COLO668 (cell line): Measurements from ENCODE around the gene PRM3.
A peak's percentile ranks its signal among the peaks of the same experiment; 100 is the strongest.

ENCODE experiments used
- DNase-seq: peaks from one replicate; lab custom pipeline; 2025; ENCODE audit not compliant: unreplicated experiment; lab: John Stamatoyannopoulos, UW

PRM3 gene

GRCh38 chr16:11272921-11273720 is at the start of gene PRM3:
Gene PRM3, minus strand, starts transcription at chr16:11273629. Its CDS starts 34 bp downstream, at chr16:11273595.
- no peak for DNase-seq

- DNase-seq, result no peak
Observed at GRCh38 chr16:11322823-11323222, 49.4 kb upstream of the PRM3 start.

DNA sequence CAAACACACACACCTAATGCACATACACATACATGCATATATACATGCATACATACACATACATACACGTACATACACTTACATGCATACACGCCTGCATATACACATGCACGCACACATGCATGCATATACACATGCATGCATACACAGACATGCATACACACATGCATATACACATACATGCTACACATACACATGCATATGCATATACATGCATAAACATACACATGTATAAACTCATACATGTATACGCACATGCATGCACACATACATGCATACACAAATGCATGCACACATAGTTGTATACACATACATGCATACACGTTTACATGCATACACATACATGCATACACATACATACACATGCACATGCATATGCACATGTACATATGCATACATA is 48.2 kb upstream of the PRM3 start:
- DNase-seq, result no peak

DNA sequence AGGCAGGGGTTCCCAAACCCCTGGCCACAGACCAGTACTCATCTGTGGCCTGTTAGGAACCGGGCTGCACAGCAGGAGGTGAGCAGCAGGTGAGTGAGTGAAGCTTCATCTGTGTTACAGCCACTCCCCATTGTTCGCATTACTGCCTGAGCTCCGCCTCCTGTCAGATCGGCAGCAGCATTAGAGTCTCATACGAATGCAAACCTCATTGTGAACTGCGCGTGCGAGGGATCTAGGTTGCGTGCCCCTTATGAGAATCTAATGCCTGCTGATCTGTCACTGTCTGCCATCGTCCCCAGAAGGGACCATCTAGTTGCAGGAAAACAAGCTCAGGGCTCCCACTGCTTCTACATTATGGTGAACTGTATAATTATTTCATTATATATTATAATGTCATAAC is 46.7 kb upstream of the PRM3 start:
- peak; percentile 45 for DNase-seq

GRCh38 chr16:11319529-11320146 is 46.2 kb upstream of the PRM3 start:
- DNase-seq, result peak; percentile 56

DNA sequence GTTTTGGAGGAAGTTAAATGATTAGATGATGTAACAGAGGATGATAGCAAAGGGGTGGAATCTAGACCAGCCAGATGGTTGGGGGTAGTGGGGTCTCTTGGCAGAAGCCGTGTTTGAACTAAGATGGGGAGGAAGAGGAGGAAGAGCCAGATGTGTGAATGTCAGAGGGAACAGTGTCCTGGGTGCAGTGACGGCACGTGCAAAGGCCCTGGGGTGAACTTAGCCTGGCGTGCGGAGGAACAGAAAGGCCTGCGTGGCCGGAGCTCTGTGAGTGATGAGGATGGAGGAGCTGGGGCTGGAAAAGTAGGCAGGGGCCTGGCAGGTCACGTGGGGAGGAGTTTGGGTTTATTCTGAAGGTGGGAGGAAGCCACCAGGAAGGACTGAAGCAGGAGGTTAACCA is 45.4 kb upstream of the PRM3 start:
- DNase-seq, result no peak

DNA sequence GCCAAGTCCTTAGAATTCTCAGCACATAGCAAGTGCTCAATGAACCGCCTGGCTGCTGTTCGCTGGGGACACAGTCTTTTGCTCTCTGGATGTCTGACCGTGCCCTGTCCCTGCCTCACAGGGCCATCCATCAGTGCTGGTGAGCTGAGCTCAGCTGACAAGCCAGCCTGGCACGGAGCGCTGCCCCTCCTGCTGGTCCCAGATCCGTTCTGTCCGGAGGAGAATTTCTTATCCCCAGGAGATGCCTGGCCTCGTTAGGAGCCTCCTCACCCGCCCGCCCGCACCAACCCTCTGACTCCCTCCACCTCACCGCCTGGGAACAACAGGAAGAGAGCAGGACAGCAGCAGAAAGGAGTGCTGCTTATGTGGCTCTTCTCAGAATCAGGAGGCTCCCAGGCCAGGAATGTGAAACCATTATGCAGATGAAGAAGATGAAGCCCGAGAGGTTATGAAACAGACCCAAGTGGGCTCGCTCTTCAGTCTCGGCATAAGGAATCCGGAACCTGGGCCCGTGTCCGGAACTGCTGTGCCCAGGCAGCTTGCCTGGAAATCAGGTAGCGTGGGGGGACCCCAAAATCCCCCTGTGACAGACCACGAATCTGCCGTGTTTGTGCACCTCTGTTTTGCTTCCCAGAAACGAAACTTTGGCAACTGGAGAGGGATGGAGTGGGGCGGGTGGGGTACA is 43.0 kb upstream of the PRM3 start:
- DNase-seq, result no peak

DNA sequence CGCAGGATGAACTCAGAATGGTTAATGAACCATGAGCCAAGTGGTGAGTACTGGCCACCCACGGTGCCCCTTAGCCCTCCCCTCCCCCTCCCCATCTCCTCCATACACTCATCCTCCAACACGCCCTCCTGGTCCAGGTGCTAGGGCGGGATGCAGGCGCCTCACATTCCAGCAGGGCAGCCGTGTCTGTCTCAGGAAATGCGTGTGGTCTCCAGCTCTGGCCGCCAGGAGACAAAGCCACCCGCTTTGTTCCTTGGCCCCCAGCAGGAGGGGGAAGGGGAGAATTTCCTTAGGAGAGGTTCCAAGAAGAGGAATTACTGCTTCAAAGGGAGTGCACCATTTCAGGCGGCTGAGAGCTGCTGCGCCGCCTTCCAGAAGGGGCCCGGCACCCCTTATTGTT is 42.1 kb upstream of the PRM3 start:
- no peak for DNase-seq

DNA sequence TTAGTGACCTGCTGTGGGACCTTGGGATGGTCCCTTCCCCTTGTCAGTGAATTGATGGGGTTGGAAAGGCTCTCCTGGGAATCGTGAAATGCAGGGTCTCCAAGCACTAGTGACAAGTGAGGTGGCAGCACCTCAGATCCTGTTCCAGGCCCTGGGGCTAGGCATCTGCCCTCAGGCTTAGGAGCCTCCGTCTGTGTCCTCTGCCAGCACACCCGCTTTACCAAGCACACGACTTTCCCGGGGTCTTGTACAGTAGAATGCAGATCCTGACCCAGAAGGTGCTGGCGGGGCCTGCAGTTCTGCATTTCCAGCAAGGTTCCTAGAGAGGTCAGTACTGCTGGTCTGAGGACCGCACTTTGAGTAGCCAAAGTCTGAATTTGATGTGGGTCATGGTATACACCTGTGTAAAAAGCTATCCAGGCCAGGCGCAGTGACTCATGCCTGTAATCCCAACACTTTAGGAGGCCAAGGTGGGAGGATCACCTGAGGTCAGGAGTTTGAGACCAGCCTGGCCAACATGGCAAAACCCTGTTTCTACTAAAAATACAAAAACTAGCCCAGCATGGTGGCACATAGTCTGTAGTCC is 41.0 kb upstream of the PRM3 start:
- DNase-seq, result no peak

GRCh38 chr16:11313493-11314308 is 40.3 kb upstream of the PRM3 start:
- no peak for DNase-seq

DNA sequence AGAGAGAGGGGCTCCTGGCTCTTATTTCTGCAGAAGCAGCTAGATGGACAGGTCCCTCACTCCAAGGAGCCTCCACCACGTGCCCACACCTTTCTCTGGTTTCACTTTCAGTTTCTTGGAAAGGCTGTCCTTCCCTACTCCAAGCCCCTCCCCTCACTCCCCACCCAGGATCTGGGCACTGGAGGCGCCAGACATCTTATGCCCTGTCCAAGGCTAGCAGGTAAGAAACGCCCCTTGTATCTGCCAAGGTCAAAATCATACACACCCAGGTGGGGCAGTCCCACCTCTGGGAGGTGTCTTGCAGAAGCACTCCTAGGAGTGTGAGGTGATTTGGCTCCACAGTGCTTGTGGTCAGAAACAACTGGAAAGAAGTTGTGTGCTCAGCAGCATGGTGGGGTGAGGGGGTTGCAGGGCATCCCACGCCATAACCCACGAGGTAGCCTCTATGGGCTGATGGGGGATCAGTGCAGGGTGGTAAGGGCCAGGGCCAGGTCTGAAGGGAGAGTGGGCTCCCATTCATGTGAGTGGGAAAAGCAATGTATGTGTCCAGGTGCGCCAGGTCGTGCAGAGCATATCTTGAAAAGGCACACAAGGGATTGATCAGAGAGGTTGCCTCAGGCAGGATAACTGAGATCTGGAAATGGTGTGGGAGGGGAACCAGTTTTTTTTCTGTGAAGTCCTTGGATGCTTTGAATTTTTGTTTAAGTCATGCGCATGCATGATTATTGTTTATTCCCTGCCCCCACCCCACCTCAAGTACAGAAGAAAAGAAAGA is 39.5 kb upstream of the PRM3 start:
- peak; percentile 14 for DNase-seq

- DNase-seq, result no peak
Observed at GRCh38 chr16:11310997-11311561, 37.6 kb upstream of the PRM3 start.

DNA sequence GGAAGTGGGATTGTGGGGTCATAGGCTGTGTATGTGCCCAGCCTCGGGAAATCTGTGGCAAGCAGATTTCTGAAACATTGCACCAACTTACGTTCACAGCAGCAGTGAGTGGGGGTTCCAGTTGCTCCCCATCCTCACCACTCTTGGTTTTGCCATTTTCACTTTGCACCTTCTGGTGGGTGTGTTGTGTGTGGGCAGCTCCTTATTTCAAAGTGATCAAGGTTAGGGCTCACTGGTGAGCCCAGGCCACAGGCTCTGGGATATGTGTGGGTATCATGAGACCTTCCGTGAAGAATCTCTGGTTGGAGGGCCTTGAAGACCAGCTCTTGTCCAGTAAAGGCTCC is 37.2 kb upstream of the PRM3 start:
- no peak for DNase-seq

GRCh38 chr16:11309895-11310633 is 36.6 kb upstream of the PRM3 start:
- peak; percentile 25 for DNase-seq

DNA sequence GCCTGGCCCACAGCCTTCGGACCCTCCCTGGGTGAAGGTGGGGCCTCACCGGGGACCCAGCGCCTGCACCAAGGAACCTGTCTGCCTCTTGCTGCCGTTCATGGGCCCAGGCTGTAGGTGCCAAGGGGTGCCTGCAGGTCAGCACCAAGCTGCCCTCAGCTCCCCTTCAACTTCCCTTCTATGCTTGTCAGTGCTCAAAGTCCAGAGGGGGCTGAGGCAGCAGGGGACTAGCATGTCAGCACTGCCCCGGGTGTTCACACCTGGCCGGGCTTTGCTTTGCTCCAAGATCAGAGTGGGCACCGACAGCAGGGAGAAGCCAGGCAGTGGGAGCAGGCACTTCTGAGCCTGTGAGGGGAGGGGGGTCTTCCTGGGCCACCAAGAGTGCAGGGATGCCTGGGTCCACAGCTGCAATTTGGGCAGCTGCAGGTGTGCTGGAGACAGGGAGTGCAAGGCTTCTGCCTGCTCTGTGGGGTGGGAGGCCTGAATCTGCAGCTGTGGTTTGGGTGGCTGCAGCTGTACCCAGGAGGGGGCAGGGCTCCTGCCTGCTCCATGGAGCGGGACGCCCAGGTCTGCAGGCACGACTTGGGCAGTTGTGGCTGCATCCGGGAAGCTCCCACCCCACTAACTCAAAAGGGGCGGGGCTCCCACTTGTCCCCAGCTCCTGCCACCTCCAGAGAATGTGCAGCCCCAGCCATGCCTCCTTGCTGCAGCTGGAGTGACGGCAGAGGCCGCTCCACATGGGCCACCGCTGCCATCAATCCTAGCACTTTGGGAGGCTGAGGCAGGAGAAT is 35.3 kb upstream of the PRM3 start:
- peak; percentile 70 for DNase-seq

GRCh38 chr16:11307639-11308492 is 34.4 kb upstream of the PRM3 start:
- no peak for DNase-seq

GRCh38 chr16:11306997-11307638 is 33.7 kb upstream of the PRM3 start:
- no peak for DNase-seq
